Activated T-cell treated with anti-CD3 and anti-CD28 coated beads, Interleukin-2, amount 50 U/mL, for 72 hours (primary cell): Measurements from ENCODE around the gene CTDSPL. TPM values are rescaled to one million over a fixed set of nuclear protein-coding genes. Genes with fewer than 3 reads are reported as not detected.
A peak's percentile ranks its signal among the peaks of the same experiment; 100 is the strongest.

ENCODE experiments used
- ATAC-seq, 2 donors: fragments of 150-1000 bp; cut with Tn5 transposase; replicated peaks in 1 of 2; 2 replicates each; pipeline ENCODE4 v1.10.0; 2021; ENCODE audit warnings: moderate library complexity in 2 of 2, mild to moderate bottlenecking in 1 of 2
- DNase-seq, 2 donors: peaks; one replicate each; pipeline ENCODE4 v3.0.0; 2021 to 2022; ENCODE audit warnings: mixed read lengths in 1 of 2
- H3K27ac Mint-ChIP-seq: one replicate; pipeline ENCODE4 v1.8.0; 2022; ENCODE audit warnings: mild to moderate bottlenecking, moderate library complexity, mixed read lengths
- H3K27me3 Mint-ChIP-seq: one replicate; pipeline ENCODE4 v1.8.0; 2022; ENCODE audit warnings: low read depth, mixed read lengths
- H3K36me3 Mint-ChIP-seq, 2 donors: one replicate each; pipeline ENCODE4 v1.8.0; 2022; ENCODE audit warnings: mixed read lengths in 2 of 2, mild to moderate bottlenecking in 1 of 2; ENCODE audit not compliant: insufficient read depth in 2 of 2
- H3K4me1 Mint-ChIP-seq: one replicate; pipeline ENCODE4 v1.8.0; 2022; ENCODE audit warnings: low read depth, mixed read lengths
- H3K4me3 Mint-ChIP-seq, 2 donors: one replicate each; pipeline ENCODE4 v1.8.0; 2022; ENCODE audit warnings: mild to moderate bottlenecking in 2 of 2, mixed read lengths in 2 of 2, moderate library complexity in 2 of 2
- H3K9me3 Mint-ChIP-seq, 2 donors: one replicate each; pipeline ENCODE4 v1.8.0; 2022; ENCODE audit warnings: mixed read lengths in 2 of 2
- total RNA-seq, 2 donors: library from RNA; stranded (reverse); gene quantifications; one replicate each; pipeline ENCODE4 v1.2.3, GENCODE V29; 2022

Gene CTDSPL
- total RNA-seq, 2 donors from 2014 or later: 6.3 to 7.0 TPM

GRCh38 chr3:37826933-37827332 is 34.7 kb upstream of the CTDSPL start:
- Mint-ChIP-seq H3K36me3 (no peaks in the 10 kb centered on the region), H3K27ac (no peak overlapping the region), H3K4me3 (no peak overlapping the region), H3K4me1 (no peaks in the 10 kb centered on the region), H3K9me3 (no peaks in the 10 kb centered on the region), H3K27me3 (peaks cover 10% of the 10 kb centered on the region)
- ATAC-seq: no peak
- DNase-seq: no peak

- Mint-ChIP-seq H3K9me3 (no peaks in the 10 kb centered on the region), H3K4me1 (no peaks in the 10 kb centered on the region), H3K27me3 (peaks cover 10% of the 10 kb centered on the region), H3K36me3 (no peaks in the 10 kb centered on the region), H3K27ac (no peak overlapping the region), H3K4me3 (no peak overlapping the region)
- DNase-seq (no peak), ATAC-seq (no peak)
Observed at GRCh38 chr3:37832480-37832879, 29.2 kb upstream of the CTDSPL start.

GRCh38 chr3:37833302-37834186 is 28.1 kb upstream of the CTDSPL start:
- Mint-ChIP-seq H3K4me3 (no peak overlapping the region), H3K9me3 (no peaks in the 10 kb centered on the region), H3K36me3 (no peaks in the 10 kb centered on the region), H3K4me1 (no peaks in the 10 kb centered on the region), H3K27me3 (peaks cover 2% of the 10 kb centered on the region), H3K27ac (no peak overlapping the region)
- ATAC-seq (no peak), DNase-seq (no peak)

- no peak for DNase-seq
Observed at GRCh38 chr3:37836589-37836988, 25.1 kb upstream of the CTDSPL start.

GRCh38 chr3:37847689-37848088 is 14.0 kb upstream of the CTDSPL start:
- ATAC-seq (no peak), DNase-seq (no peak)
- Mint-ChIP-seq H3K4me3 (no peak overlapping the region), H3K4me1 (no peaks in the 10 kb centered on the region), H3K9me3 (no peaks in the 10 kb centered on the region), H3K27me3 (no peaks in the 10 kb centered on the region), H3K27ac (no peak overlapping the region), H3K36me3 (peaks cover 0 to 2% of the 10 kb centered on the region in 2 donors)

More at GRCh38 chr3:37836589-37836988, 25.1 kb upstream of the CTDSPL start:
- Mint-ChIP-seq H3K9me3 (no peaks in the 10 kb centered on the region), H3K36me3 (no peaks in the 10 kb centered on the region), H3K27me3 (peaks cover 6% of the 10 kb centered on the region), H3K4me1 (no peaks in the 10 kb centered on the region), H3K4me3 (no peak overlapping the region), H3K27ac (no peak overlapping the region)
- ATAC-seq: no peak

GRCh38 chr3:37849146-37849923 is 12.3 kb upstream of the CTDSPL start:
- no peak for DNase-seq
- no peaks in the 10 kb centered on the region for H3K4me1 Mint-ChIP-seq
- H3K36me3 Mint-ChIP-seq: no peaks in the 10 kb centered on the region
- no peak for ATAC-seq
- no peaks in the 10 kb centered on the region for H3K27me3 Mint-ChIP-seq
- H3K27ac Mint-ChIP-seq: no peak overlapping the region
- no peaks in the 10 kb centered on the region for H3K9me3 Mint-ChIP-seq
- H3K4me3 Mint-ChIP-seq: no peak overlapping the region

GRCh38 chr3:37852097-37852496 is 9.6 kb upstream of the CTDSPL start:
- H3K27me3 Mint-ChIP-seq: peaks cover 5% of the 10 kb centered on the region
- H3K4me1 Mint-ChIP-seq: peaks cover 5% of the 10 kb centered on the region
- DNase-seq (no peak), ATAC-seq (no peak)
- no peak overlapping the region for H3K4me3 Mint-ChIP-seq
- no peak overlapping the region for H3K27ac Mint-ChIP-seq
- no peaks in the 10 kb centered on the region for H3K9me3 Mint-ChIP-seq
- no peaks in the 10 kb centered on the region for H3K36me3 Mint-ChIP-seq

- DNase-seq (no peak), ATAC-seq (no peak)
- H3K27me3 Mint-ChIP-seq: peaks cover 5% of the 10 kb centered on the region
- no peaks in the 10 kb centered on the region for H3K36me3 Mint-ChIP-seq
- H3K9me3 Mint-ChIP-seq: no peaks in the 10 kb centered on the region
- H3K4me1 Mint-ChIP-seq: peaks cover 5% of the 10 kb centered on the region
- no peak overlapping the region for H3K27ac Mint-ChIP-seq
- no peak overlapping the region for H3K4me3 Mint-ChIP-seq
Observed at GRCh38 chr3:37852771-37853170, 8.9 kb upstream of the CTDSPL start.

- no peaks in the 10 kb centered on the region for H3K9me3 Mint-ChIP-seq
- no peak overlapping the region for H3K27ac Mint-ChIP-seq
- H3K4me1 Mint-ChIP-seq: peaks cover 5% of the 10 kb centered on the region
- no peaks in the 10 kb centered on the region for H3K36me3 Mint-ChIP-seq
- H3K4me3 Mint-ChIP-seq: no peak overlapping the region
- peaks cover 5% of the 10 kb centered on the region for H3K27me3 Mint-ChIP-seq
- DNase-seq (no peak), ATAC-seq (no peak)
Observed at GRCh38 chr3:37853691-37854413, 7.8 kb upstream of the CTDSPL start.

GRCh38 chr3:37855363-37855970 is 6.2 kb upstream of the CTDSPL start:
- Mint-ChIP-seq H3K4me1 (peaks cover 12% of the 10 kb centered on the region), H3K36me3 (no peaks in the 10 kb centered on the region), H3K9me3 (no peaks in the 10 kb centered on the region), H3K27me3 (peaks cover 5% of the 10 kb centered on the region), H3K27ac (no peak overlapping the region), H3K4me3 (no peak overlapping the region)
- peak; percentile 79 to 85 for DNase-seq
- ATAC-seq: peak; percentile 42 to 46

GRCh38 chr3:37856381-37856780 is 5.3 kb upstream of the CTDSPL start:
- ATAC-seq: no peak
- H3K4me1 Mint-ChIP-seq: peaks cover 18% of the 10 kb centered on the region
- no peaks in the 10 kb centered on the region for H3K36me3 Mint-ChIP-seq
- no peak overlapping the region for H3K27ac Mint-ChIP-seq
- H3K27me3 Mint-ChIP-seq: peaks cover 5% of the 10 kb centered on the region
- DNase-seq: no peak
- no peak overlapping the region for H3K4me3 Mint-ChIP-seq
- no peaks in the 10 kb centered on the region for H3K9me3 Mint-ChIP-seq

GRCh38 chr3:37858742-37859141 is 2.9 kb upstream of the CTDSPL start:
- peaks cover 13% of the 10 kb centered on the region for H3K27me3 Mint-ChIP-seq
- H3K36me3 Mint-ChIP-seq: no peaks in the 10 kb centered on the region
- H3K9me3 Mint-ChIP-seq: no peaks in the 10 kb centered on the region
- ATAC-seq (no peak), DNase-seq (no peak)
- no peak overlapping the region for H3K27ac Mint-ChIP-seq
- no peak overlapping the region for H3K4me3 Mint-ChIP-seq
- peaks cover 29% of the 10 kb centered on the region for H3K4me1 Mint-ChIP-seq
